GM12878 (cell line): ENCODE results near the gene RB1. TPM values are rescaled to one million over a fixed set of nuclear protein-coding genes. Genes with fewer than 3 reads are reported as not detected.

Experiments used
- ATAC-seq: fragments of 200-7000 bp; cut with Tn5 transposase; 3 replicates; pipeline ENCODE4 v1.9.1; 2020; ENCODE audit warnings: mild to moderate bottlenecking, moderate library complexity
- BruUV-seq: library from RNA; stranded (reverse); fragments of 400-500 nt; replicated peaks from 2 replicates; lab custom pipeline; 2021; lab: Mats Ljungman, UMichigan
- CTCF ChIA-PET: fragments of 300-600 bp; sonication (Branson Sonifier 250); formaldehyde crosslinking; extraction: SDS; loops from one replicate; lab custom pipeline; 2021; ENCODE audit warnings: inconsistent platforms; lab: Yijun Ruan, JAX
- POLR2A ChIA-PET: fragments of 350-600 bp; formaldehyde crosslinking; extraction: SDS; loops from one replicate; lab custom pipeline; 2021; ENCODE audit warnings: inconsistent platforms; lab: Charles Lee
- RAD21 ChIA-PET: fragments of 300-600 bp; sonication (Branson Sonifier 250); formaldehyde crosslinking; loops from one replicate; lab custom pipeline; 2023; ENCODE audit warnings: antibody characterized with exemption; ENCODE audit not compliant: unreplicated experiment; lab: Charles Lee
- SMC1A ChIA-PET: fragments of 300-600 bp; sonication (Branson Sonifier 250); formaldehyde crosslinking; loops from one replicate; lab custom pipeline; 2023; ENCODE audit not compliant: unreplicated experiment, uncharacterized antibody; lab: Charles Lee
- DNase-seq: peaks from one replicate; pipeline ENCODE4 v3.0.0-alpha.2; 2011; ENCODE audit warnings: low read depth, low spot score
- FAIRE-seq: peaks from 3 replicates; lab custom pipeline; 2011; peaks lifted over from hg19 to GRCh38; lab: Jason Lieb, UNC
- H2AFZ ChIP-seq: 2 replicates; pipeline ENCODE4 v1.6.0; 2011; ENCODE audit warnings: low read depth, low read length, control low read depth; ENCODE audit not compliant: control insufficient read depth
- H3K27ac ChIP-seq: 2 replicates; pipeline ENCODE4 v1.5.1; 2011; ENCODE audit warnings: control low read depth; ENCODE audit not compliant: control insufficient read depth, insufficient read depth
- H3K27me3 ChIP-seq, 2 experiments: replicated peaks in 1 of 2; 2 replicates each; pipeline versions ENCODE4 v1.6.0 to v1.6.1; 2011; ENCODE audit warnings: low read length in 1 of 2; ENCODE audit not compliant: control insufficient read depth in 2 of 2, insufficient read depth in 2 of 2
- H3K36me3 ChIP-seq, 2 experiments: 2 replicates each; pipeline ENCODE4 v1.5.1; 2011; ENCODE audit warnings: low read length in 1 of 2; ENCODE audit not compliant: control insufficient read depth in 2 of 2, insufficient read depth in 2 of 2
- H3K4me1 ChIP-seq: 2 replicates; pipeline ENCODE4 v1.6.1; 2011; ENCODE audit warnings: mild to moderate bottlenecking, low read length, moderate library complexity, mixed read lengths; ENCODE audit not compliant: control insufficient read depth, insufficient read depth
- H3K4me2 ChIP-seq: 2 replicates; pipeline ENCODE4 v1.6.0; 2011; ENCODE audit warnings: control low read depth; ENCODE audit not compliant: control insufficient read depth, insufficient read depth
- H3K4me3 ChIP-seq: fragments of 200-600 bp; sonication (generic); 2 replicates; pipeline ENCODE4 v1.5.1; 2016
- H3K79me2 ChIP-seq: 2 replicates; pipeline ENCODE4 v1.6.0; 2011; ENCODE audit warnings: low read length; ENCODE audit not compliant: control insufficient read depth, insufficient read depth
- H3K9ac ChIP-seq: 2 replicates; pipeline ENCODE4 v1.8.0; 2011; ENCODE audit warnings: low read length, control low read depth, mixed read lengths; ENCODE audit not compliant: control insufficient read depth, insufficient read depth
- H3K9me3 ChIP-seq: replicated peaks from 3 replicates; pipeline ENCODE4 v1.5.1; 2011; ENCODE audit warnings: mild to moderate bottlenecking, low read length; ENCODE audit not compliant: control insufficient read depth, insufficient read depth
- H4K20me1 ChIP-seq: 2 replicates; pipeline ENCODE4 v1.6.0; 2011; ENCODE audit not compliant: control insufficient read depth, insufficient read depth
- CREM ChIP-seq: IDR thresholded peaks from 2 replicates; pipeline ENCODE4 v1.6.1; 2014; ENCODE audit warnings: antibody characterized with exemption, low read depth
- GATAD2B ChIP-seq: fragments of 450-650 bp; conservative IDR thresholded peaks from 2 replicates; pipeline ENCODE4 v1.6.1; 2017; ENCODE audit warnings: low read depth, mild to moderate bottlenecking, moderate library complexity
- HDGF ChIP-seq: fragments of 450-650 bp; IDR thresholded peaks from 2 replicates; pipeline ENCODE4 v1.6.1; 2016; ENCODE audit warnings: antibody characterized with exemption
- PAX5 ChIP-seq: IDR thresholded peaks from 2 replicates; pipeline ENCODE4 v1.6.1; 2011; ENCODE audit warnings: low read depth, low read length, borderline replicate concordance
- ZNF592 ChIP-seq: fragments of 450-650 bp; IDR thresholded peaks from 2 replicates; pipeline ENCODE4 v1.6.1; 2017; ENCODE audit warnings: mild to moderate bottlenecking, moderate library complexity
- ZZZ3 ChIP-seq: IDR thresholded peaks from 2 replicates; pipeline ENCODE4 v1.6.1; 2011; ENCODE audit warnings: low read depth; ENCODE audit not compliant: control insufficient read depth, insufficient read length
- WGBS: methylation state at CpG from one replicate; pipeline ENCODE4 v1.1.6; 2016; ENCODE audit warnings: low lambda C conversion rate; ENCODE audit not compliant: insufficient replicate concordance, insufficient coverage; ENCODE audit errors: missing lambda C conversion rate; 5-methylcytosine and 5-hydroxymethylcytosine counted together
- in situ Hi-C: fragments of 300-500 bp; cut with MboI; formaldehyde crosslinking; loops from 9 replicates; pipeline ENCODE4 v1.14.3; 2018; ENCODE audit warnings: mixed read lengths
- intact Hi-C: fragments of 100-400 bp; cut with micrococcal nuclease; formaldehyde crosslinking; loops from one replicate; pipeline ENCODE4 v1.14.2; 2022; ENCODE audit not compliant: unreplicated experiment
- polyA plus RNA-seq, 11 experiments: library from polyadenylated mRNA; depleted of rRNA in 4 of 11; unstranded in 6 of 11; stranded (reverse) in 5 of 11; fragments of >200 nt; fragmentation: Nextera tagmentation in 4 of 11; fragmentation: Illumina TruSeq in 1 of 11; extraction: Ambion mirVana in 4 of 11; extraction: Trizol in 1 of 11; gene quantifications; 1 replicate in 1 of 11; 2 replicates in 10 of 11; pipeline versions ENCODE4 v1.2.1 to v1.2.3, GENCODE V29; 2011 to 2016; ENCODE audit warnings: inconsistent platforms in 2 of 11, missing spikeins in 2 of 11, low read depth in 1 of 11
- total RNA-seq, 4 experiments: library from RNA; depleted of rRNA in 3 of 4; stranded (reverse); fragments of >200 nt in 3 of 4; fragmentation: Illumina TruSeq in 1 of 4; extraction: Trizol in 1 of 4; gene quantifications; 2 replicates each; pipeline versions ENCODE4 v1.2.1 to v1.2.3, GENCODE V29; 2013 to 2021

The RB1 gene
- total and polyA plus RNA-seq, 10 of the 15 experiments (the other 5 are each of a cell fraction or from before 2014, with no cell fraction given) = 2.8 to 45.0 (median 8.3) TPM

GRCh38 chr13:48492470-48493065 is 189.0 kb downstream of the RB1 start (continued):
- TF ChIP-seq CREM (peak; percentile 51; the same call in 1 of the 2 replicates), PAX5 (peak; percentile 97), ZNF592 (no peak)
- TF ChIP-seq, all 136 proteins: peak for 49

GRCh38 chr13:48493066-48493765 is 189.7 kb downstream of the RB1 start:
- WGBS = 27% methylated on average over 4 of the region's 4 CpGs
- DNase-seq = no peak
- peak; percentile 79 for TF ChIP-seq ZZZ3
- peak; percentile 56; the same call in 1 of the 2 replicates for TF ChIP-seq HDGF
- no peak for TF ChIP-seq GATAD2B
- TF ChIP-seq, all 136 proteins: peak for 2
- FAIRE-seq (no peak), ATAC-seq (peak; percentile 4; the same call in 1 of the 3 replicates)
- RAD21 ChIA-PET = interaction anchor here (1.6 to 5.0 kb wide), 3 partner anchors 38 to 86 kb away, joined by 5 to 26 read pairs (median 10); no protein-coding TSS in a partner anchor
- Histone ChIP-seq H2AFZ (no peak overlapping the region), H3K36me3 (peaks cover 0 to 20% of the 10 kb centered on the region in 2 experiments; a peak in 3 of 4 replicates), H3K27ac (peak overlapping the region; percentile 91), H3K79me2 (peaks cover 27% of the 10 kb centered on the region), H3K27me3 (no peaks in the 10 kb centered on the region), H3K9me3 (no peaks in the 10 kb centered on the region), H4K20me1 (no peaks in the 10 kb centered on the region), H3K4me2 (peak overlapping the region; percentile 92), H3K4me1 (peaks cover 76% of the 10 kb centered on the region), H3K4me3 (peak overlapping the region; percentile 24; the same call in 1 of the 2 replicates), H3K9ac (peak overlapping the region; percentile 61; the same call in 1 of the 2 replicates)
- in situ Hi-C loops (no loop called here), intact Hi-C loops (loop anchor here (5.0 kb wide), 1 partner anchor 69 kb away; no protein-coding TSS in a partner anchor)
- POLR2A ChIA-PET = no interaction called here
- no TSS peak for BruUV-seq
- SMC1A ChIA-PET = interaction anchor here (0.6 to 3.1 kb wide), 8 partner anchors 12 to 120 kb away, joined by 3 to 17 read pairs (median 6); no protein-coding TSS in a partner anchor
- CTCF ChIA-PET = interaction anchor here (0.6 to 1.7 kb wide), 4 partner anchors 41 to 87 kb away, joined by 3 to 10 read pairs (median 4); no protein-coding TSS in a partner anchor
